NCI-H460 (cell line): ENCODE measurements around the gene ZNF263. TPM values are rescaled to one million over a fixed set of nuclear protein-coding genes. Genes with fewer than 3 reads are reported as not detected.

ENCODE experiments used
- DNase-seq: peaks from one replicate; pipeline ENCODE4 v3.0.0-alpha.2; 2016; ENCODE audit warnings: low read depth; ENCODE audit errors: extremely low read depth
- polyA plus RNA-seq: library from polyadenylated mRNA; depleted of rRNA; stranded (reverse); fragments of >200 nt; gene quantifications from 2 replicates; pipeline ENCODE4 v1.2.3, GENCODE V29; 2014; cell fraction: nucleus; rRNA removed
- total RNA-seq: library from RNA; depleted of rRNA; stranded (reverse); fragments of >200 nt; shearing (Covaris generic); gene quantifications from 2 replicates; pipeline ENCODE4 v1.2.3, GENCODE V29; 2014; rRNA removed

ZNF263 gene
- 59.5 and 60.9 TPM in 2 replicates for total RNA-seq
- polyA plus RNA-seq, result 112 and 138 TPM in 2 replicates

- peak; percentile 98 for DNase-seq
These were observed at the start of gene ZNF263 for GRCh38 chr16:3282730-3283542. Gene ZNF263, plus strand, starts transcription at chr16:3283491. Its CDS starts 328 bp downstream, at chr16:3283819.

DNA sequence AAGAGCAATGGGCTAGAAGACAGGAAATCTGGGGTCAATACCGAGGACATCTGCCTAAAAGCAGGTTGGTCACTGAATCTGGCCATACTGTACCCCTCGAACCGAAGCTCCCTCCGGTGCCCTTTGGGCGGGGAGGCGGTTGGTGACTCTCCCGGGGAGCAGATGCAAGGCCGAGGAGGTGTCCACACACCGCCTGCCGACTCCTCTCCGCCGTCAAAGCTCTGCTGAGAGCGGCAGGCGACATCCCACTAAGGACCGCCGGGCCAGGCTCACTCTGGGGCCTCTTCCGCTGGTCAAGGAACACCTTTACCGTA is 48.8 kb upstream of the ZNF263 start:
- DNase-seq, result no peak

GRCh38 chr16:3234857-3235561 is 48.3 kb upstream of the ZNF263 start, which contains the start of gene ZNF200:
Gene ZNF200, minus strand, starts transcription at chr16:3235158. Its CDS starts 1,403 bp downstream, at chr16:3233755.
- DNase-seq, result peak; percentile 94

- DNase-seq, result no peak
These were observed 47.2 kb upstream of the ZNF263 start for GRCh38 chr16:3235856-3236669.

DNA sequence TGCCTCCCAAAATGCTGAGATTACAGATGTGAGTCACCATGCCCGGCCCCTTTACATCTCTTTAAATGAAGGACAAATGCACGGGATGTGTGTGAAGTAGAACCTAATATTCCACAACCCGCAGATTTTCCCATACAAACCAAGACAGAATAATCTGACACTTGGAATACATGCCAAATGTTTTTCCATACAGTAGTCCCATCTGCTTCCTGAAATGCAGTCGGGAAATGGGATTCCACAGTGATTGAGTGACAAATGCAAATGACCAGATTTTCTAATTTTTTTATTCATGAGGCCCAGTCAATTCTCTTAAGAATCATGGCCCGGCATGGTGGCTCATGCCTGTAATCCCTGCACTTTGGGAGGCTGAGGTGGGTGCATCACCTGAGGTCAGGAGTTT is 41.5 kb upstream of the ZNF263 start:
- DNase-seq, result no peak

DNA sequence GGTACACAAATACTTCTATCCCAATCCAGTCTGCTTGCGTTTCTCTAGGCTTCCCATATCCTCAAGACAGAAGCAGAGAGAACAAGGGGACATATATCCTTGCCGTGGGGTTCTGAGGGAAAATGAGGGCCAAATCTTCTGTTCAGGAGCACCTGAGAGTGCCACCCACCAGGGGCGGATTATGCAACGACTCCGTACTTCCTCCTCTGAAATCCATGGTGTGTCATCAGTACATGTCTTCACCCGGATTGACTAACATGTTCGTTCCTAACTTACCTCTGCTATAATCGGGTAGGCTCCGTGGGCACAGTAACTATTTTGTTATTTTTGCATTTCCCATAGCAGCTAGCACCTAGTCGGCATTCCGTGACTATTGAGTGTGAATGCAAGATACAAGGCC is 40.6 kb upstream of the ZNF263 start:
- DNase-seq, result no peak

DNA sequence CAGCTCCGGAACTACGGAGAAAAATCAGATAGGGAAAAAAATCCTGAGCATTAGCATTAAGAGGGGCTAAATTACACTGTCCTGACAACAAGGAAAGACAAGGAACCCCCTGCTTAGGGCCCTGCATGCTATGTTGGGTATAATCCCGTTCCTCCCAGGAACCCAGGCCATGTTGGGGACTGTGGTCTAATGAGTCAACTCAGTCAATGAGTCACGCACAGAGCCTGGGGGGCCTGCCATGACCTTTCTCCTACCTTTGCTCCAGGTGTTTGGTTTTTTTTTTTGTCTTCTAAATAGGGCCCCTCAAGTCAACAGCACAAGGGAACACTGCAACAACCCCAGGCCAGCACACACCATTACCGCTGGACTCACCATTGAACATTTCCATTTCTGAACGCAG is 39.4 kb upstream of the ZNF263 start:
- no peak for DNase-seq

- DNase-seq, result no peak
These were observed 37.3 kb upstream of the ZNF263 start for GRCh38 chr16:3246002-3246401.

GRCh38 chr16:3246876-3247275 is 36.4 kb upstream of the ZNF263 start:
- DNase-seq, result no peak

DNA sequence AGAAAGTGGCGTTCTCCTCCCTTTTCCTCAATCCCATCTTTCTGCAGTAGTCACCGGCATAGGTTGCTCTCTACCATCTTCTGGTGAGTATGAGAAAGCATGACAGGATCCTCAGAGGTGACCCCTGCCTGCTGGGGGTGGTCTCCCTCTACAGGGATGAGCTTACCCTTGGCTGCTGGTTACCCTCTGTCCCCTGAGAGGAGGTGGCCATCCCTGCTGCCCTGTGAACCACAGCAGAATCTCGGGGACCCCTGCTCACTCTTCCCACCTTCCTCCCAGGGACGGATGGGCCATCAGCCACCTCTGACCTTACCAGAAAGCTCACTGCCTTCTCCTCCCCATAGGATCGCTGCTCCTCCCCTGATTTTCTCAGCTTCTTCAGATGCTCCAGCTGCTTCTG is 34.7 kb upstream of the ZNF263 start:
- no peak for DNase-seq

DNA sequence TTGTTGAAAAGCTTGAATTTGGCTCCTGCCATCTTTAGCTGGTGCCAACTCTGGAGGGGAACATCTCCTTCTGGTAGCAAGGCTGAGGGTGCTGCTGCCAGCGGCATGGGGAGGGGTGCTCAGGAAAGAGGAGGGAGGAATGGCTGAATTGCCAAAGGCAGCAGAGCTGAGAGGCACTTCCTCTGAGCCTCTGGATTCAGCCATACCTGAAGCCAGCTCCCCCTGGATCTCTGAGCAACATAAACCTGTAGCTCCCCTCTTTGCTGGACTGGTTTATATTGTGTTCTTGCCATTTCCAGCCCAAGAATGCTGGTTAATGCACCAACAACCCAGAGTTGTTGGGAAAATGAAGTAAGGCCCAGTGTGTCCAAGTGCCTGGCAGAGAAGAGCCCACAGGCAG is 34.3 kb upstream of the ZNF263 start:
- no peak for DNase-seq

DNA sequence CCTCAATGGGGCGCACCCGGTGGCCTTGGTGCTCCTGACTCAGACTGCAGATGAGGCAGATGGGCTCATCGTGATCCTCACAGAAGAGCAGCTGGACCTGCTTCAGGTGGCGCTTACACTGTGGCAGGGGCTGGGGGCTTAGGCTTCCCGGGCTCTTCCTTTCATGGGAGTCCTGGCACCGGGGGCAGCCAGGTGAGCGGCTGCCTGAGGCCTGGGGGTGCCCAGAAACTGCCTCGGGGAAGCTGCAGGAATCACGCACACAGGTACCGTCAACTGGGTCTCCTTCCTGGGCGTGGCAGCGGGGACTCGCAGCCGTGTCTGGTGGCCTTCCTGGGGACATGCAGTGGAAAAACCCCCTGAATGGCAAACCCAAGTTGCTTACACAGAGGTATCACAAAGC is 33.8 kb upstream of the ZNF263 start:
- no peak for DNase-seq

DNA sequence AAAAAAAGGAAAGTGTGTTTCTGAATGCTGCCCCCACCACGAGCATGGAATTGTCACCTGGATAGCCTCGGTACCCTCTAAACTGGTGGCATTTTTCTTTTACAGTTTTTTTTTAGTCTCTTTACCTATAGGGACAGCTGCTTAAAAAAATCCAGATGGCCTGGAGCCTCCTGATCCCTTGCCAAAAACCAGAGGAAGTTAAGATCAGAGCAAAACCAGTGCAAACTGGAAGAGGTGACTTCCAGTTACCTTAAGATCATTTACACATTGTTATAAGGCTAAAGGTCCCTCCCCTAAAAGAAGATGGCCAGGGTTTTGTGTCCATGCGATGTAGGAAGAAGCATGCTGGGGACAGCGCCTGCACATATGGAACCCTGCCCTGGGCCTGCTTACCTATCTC is 30.3 kb upstream of the ZNF263 start:
- DNase-seq, result no peak

GRCh38 chr16:3254309-3254708 is 29.0 kb upstream of the ZNF263 start:
- DNase-seq, result no peak

GRCh38 chr16:3256146-3256865 is 27.0 kb upstream of the ZNF263 start, which contains the start of gene MEFV:
Gene MEFV, minus strand, starts transcription at chr16:3256633. Its CDS starts 46 bp downstream, at chr16:3256587.
- no peak for DNase-seq

- no peak for DNase-seq
These were observed 26.3 kb upstream of the ZNF263 start for GRCh38 chr16:3256866-3257465.

DNA sequence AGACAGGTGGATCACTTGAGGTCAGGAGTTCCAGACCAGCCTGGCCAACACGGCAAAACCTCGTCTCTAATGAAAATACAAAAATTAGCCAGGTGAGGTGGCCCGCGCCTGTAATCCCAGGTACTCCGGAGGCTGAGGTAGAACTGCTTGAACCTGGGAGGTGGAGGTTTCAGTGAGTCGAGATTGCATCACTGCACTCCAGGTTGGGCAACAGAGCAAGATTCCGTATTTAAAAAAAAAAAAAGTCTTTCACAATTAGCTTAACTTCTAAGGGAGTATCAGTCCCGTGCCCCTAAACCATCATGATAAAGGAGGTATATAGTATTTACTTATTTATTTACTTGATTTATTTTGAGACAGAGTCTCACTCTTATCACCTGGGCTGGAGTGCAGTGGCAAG is 23.5 kb upstream of the ZNF263 start:
- no peak for DNase-seq

- DNase-seq, result no peak
These were observed 20.8 kb upstream of the ZNF263 start for GRCh38 chr16:3262517-3262916.

DNA sequence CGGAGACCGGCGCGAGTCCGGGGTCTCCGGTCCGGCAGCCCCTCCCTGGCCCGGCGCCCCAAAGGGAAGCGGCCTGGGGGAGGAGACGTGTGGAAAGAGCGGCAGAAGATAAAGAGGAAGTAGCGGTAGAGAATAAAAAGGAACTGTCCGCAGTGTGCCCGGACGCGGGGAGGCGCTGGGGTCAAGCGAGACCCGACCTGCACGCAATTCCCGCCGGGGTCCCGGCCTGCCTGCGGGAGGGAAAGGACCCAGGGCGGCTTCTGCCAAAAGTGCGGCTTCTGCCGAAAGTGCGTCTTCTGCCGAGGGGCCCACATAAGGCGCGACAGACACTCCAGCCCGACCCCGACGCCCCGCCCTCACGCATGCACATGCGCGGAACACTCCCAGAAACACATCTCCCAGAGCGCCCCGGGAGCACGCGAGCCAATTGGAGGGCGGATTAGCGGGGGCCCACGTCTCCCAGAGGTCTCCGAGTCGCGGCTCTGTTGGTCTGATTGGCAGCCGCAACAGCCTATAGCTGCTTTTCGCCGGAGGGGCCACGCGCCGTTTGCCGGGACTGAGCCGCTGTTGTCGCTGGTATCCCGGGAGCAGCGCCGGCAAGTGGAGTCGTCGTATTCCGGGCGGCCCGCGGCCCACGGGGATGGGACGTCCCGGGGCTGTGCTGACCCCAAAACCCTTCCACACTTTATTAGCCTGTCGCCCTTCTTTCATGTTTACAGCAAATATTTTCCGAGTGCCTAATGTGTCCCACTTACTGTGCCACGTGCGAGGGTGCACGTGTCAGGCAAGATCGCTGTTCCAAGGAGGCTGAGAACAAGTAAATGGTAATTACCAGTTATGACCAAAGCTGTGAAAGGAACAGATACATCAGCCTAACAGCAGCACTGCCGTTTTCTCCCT is 18.9 kb upstream of the ZNF263 start:
- peak; percentile 98 for DNase-seq
